NCI-H748 treated with DMSO at 0.1 percent for 48 hours (cell line): ENCODE measurements around the gene WDR45.

Source experiments
- DNase-seq: peaks from one replicate; lab custom pipeline; 2025; lab: John Stamatoyannopoulos, UW

WDR45 gene

DNA sequence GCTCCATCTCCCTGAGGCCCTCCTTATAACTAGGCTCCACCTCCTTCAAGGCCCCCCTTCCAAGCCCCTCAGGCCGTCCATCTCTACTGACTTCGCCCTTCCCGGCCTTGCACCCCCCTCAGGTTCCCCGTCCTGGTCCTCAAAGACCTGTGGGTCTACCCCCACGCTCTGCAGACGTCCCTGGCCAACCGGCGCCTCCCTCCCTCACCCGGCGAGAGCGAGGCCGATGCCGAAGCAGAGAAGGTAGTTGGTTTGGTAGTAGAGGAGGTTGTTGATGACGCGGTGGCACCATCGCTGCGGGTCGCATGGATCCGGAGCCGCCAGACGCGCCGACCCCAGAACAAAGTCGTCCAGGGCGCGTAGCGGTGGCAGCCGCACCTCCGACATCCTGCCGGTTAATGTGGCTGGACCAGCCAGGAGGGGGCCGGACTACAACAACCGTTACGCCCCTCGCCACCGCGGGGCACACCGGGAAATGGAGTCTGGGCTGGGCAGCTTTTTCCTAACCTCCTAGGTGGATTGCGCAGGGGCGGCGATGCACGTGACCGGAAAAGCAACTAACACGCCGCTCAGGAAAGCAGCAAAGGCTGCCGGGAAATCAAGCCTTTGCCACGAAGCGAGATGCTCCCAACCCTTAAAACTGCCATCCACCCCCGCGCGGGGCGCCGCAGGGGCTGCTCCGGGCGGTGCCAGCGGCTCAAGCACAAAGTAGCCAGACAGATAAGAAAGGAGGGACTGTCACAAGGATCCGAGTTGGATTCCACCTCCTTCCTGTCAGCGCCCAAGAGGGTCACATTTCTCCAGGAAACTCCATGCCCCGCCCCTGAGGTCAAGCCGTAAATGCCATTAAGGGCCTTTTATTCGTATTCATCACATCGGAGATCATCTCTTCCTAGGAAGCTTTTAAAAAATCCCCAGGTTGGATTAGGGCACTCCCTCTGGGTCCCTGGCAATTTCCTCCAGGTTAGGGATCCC, 5.8 kb downstream of the WDR45 start, which contains the start of gene PRAF2:
Gene PRAF2, minus strand, starts transcription at position 402 of the 975 bp plus-strand sequence. Its CDS starts 15 bp downstream, at position 387.
- peak; percentile 84 for DNase-seq

DNA sequence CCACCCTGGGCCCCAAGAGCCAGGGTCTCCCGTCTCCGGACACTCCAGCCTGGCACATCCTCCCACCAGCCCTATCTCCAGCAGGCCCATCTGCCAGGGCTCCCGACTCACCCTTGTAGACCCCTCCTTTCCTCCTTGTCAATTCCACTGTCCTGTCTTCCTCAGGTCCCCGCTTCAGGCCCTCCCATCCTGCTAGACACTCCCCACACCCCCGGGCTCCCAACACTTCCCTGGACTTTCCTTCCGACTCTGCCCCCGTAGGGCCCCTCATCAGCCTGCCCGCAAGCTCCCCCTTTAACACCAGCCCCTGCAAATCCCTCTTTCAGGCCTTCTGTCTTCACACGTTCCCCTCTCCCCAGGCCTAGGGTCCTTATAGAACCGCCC, 7.0 kb downstream of the WDR45 start:
- DNase-seq = no peak

DNA sequence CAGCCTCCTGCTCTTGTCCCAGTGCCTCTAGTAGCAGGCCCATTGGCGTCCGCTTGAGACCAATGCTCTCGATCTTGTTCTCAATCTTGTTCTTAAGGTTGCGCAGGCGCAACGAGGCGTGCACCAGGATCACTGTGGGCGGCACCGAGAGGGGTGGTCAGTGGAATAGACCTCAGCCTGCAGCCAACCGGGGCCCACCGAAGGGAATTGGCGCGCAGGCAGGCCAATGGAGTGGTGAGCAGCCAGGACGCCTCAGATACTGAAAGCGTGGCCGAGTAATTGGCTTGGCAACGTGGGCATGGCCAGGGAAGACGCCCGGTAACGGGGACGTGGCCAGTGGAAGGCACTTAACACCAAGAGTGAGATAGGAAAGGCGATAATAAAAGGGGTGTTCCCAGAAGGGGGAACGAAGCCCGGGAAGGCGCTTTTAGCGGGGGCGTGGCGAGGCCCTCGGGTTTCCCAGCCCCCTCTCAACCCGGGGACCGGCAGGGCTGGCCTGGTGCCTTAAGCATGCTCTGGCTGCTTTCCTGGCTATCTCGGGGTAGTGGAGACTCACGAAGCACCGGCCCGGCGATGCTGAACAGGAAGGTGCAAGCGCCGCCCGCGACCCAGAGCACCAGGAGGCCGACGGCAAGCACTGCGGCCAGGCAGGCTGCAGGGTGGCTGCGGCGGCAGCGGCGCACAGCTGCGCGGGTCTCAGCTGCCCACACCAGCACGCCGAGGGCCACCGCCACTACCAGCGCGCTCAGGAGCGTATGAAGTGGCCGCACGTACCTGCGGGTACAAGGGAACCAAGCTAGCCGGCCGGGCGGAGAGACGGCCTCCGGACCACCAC, 7.6 kb downstream of the WDR45 start:
- no peak for DNase-seq

DNA sequence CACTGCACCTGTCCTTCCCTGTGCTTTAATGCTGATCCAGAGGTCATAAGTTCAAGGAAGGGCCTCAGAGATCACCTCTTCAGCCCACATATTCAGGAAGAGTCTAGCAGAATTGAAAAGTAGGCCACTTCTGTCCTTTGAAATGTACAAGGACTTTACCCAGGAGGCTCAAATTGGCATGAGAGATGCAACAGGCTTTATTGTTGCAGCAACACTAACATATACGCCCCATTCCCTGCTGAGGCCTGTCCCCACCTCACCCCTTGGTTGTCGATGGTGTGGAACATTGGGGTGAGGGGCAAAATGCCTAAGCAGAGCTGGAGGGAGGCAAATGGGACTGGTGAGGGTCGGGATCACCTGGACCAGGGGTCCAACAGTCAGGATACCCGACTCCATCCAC, 8.7 kb downstream of the WDR45 start:
- no peak for DNase-seq

DNA sequence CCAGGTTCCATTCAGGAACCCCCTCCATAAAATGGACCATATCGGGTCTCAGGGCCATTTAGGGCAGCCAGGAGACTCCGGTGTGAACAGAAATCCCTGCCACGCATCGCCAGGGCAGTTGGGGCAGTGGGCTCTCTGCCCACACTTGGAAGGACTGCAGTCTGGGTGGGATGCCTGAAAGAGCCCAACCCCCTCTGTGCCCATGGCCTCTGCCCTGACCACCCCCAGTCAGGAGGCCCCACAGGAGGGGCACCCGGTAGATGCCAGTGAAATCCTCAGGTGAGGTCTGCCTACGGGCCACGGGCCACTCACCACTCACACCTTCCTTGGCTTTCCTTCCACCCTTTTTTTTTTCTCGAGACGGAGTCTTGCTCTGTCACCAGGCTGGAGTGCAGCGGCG, 10.6 kb downstream of the WDR45 start:
- DNase-seq = no peak

DNA sequence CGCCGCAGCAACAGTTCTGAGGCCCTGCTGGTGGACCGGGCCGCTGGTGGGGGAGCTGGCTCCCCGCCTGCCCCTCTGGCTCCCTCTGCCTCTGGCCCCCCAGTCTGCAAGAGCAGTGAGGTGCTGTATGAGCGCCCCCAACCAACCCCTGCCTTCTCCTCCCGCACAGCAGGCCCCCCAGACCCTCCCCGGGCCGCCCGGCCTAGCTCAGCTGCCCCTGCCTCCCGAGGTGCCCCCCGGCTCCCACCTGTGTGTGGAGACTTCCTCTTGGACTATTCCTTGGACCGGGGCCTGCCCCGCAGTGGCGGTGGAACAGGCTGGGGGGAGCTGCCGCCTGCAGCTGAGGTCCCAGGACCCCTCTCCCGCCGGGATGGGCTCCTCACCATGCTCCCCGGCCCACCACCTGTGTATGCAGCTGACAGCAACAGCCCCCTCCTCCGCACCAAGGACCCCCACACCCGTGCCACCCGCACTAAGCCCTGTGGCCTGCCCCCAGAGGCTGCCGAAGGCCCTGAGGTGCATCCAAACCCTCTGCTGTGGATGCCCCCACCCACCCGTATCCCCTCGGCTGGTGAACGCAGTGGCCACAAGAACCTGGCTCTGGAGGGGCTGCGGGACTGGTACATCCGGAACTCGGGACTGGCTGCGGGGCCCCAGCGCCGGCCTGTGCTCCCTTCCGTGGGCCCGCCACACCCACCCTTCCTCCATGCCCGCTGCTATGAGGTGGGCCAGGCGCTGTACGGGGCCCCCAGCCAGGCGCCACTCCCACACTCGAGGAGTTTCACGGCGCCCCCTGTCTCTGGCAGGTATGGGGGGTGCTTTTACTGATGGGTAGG, 12.2 kb downstream of the WDR45 start:
- DNase-seq = no peak

DNA sequence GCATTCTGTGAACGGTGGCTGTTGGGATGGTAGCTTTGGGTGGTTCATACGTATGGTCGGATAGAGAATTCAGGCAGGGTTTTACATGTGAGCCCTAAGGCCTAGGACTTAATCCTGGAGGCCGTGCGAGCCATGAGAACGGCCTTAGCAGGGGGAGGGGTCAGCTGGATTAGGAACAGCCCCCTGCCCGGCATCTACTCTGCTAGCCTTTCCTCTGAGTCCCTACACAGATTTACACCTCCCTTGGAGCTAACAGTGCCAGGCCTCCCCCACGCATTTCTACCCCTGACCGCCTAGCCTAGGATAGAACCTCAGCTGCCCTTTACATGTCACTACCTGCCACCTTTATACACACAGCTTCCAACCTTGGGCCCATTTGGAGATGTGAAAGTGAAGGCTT, 13.0 kb downstream of the WDR45 start:
- no peak for DNase-seq

DNA sequence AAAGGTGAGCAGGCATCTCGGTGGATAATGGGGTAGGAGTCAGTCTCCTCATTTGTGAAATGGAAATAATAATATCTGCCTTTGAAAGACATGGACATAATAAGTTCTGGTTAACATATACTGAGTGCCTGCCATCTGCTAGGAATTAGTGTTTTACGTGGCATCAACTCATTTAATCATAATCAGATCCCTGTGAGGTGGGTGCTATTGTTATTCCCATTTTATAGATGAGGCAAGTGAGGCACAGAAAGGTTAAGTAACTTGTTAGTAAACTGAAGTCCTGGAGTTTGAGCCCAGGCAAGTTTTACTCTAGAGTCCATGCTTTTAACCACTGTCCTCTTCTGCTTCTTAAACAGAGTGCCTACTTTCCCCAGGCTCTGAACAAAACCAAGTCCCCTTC, 13.4 kb downstream of the WDR45 start:
- DNase-seq = no peak

DNA sequence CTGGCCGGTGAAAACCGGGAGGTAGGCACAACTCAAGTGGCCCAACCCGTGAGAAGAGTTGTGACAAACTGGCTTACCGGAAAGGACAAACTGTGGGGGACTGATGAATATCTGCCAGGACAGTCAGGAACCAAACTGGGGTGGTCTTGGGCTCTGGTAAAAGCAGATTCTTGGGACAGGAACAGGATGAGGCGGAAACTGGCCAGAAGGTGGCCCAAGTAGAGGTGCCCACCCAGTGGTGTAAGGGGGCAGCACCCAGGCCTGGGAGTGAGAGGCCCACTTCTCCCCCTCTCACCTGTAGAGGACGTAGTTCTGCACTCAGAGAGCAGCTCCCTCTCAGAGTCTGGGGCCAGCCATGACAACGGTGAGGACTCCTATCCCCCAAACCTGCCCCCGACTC, 15.0 kb downstream of the WDR45 start:
- no peak for DNase-seq

DNA sequence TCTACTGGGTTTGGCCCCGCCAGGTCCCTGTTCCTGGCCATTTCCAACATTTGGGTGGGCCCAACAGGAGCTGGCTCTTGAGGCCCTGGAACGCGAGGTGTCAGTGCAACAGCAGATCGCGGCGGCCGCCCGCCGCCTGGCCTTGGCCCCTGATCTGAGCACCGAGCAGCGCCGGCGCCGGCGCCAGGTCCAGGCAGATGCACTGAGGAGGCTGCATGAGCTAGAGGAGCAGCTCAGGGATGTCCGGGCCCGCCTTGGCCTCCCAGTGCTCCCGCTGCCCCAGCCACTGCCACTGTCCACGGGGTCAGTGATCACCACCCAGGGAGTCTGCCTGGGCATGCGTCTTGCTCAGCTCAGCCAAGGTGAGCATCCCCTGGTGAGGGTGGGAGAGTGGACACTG, 15.4 kb downstream of the WDR45 start:
- no peak for DNase-seq

DNA sequence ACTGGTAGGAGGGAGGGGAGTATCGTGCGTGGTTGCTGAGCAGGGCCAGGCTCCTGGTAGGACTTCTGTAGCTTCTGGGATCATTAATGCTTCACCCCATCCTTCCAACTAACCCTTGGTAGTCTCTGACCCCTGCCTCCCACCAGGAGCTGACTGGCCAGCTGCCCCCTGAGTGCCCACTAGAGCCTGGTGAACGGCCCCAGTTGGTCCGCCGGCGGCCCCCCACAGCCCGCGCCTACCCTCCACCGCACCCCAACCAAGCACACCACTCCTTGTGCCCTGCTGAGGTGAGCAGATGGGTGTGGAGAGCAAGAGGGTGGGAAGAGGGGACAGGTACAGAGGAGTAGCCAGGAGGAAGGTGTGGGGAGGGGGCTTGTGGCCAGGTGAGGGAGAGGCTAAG, 16.0 kb downstream of the WDR45 start:
- DNase-seq = no peak

DNA sequence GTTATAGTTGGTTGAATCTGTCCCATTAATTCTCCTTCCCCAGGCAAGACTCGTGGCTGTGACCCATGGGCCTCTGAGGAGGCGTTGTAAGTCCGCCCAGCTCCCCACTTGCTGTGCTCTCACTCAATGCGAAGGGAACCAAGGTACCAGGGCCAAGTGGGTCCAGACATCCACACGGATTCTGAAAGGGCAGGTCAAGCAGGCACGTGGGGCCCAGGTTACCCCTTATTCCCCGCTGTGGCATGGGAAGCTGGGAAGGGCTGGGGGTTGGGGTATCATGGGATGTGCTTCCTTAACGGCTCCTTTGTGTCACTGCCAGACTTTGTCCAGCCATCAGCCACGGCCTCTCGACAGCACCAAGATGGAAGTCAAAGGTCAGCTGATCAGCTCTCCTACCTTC, 17.8 kb downstream of the WDR45 start:
- DNase-seq = no peak

DNA sequence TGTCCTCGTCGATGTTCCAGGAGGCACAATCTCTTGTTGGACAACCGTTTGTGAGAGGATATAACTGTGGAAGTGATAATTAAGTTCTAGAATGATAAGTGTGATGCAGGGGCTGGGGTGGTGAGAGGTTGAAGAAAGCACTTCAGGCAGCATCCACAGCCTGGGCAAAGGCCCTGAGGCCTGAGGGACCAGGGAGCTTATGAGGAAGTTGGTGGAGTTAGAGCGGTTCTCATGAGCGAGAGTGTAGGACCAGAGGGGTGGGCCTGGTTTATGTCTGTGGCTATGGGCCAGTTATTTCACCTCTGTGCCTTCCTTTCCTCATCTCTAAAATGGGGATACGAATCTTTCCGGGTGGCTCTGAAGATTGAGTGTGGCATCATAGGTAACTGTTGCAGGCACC, 18.2 kb downstream of the WDR45 start:
- no peak for DNase-seq

DNA sequence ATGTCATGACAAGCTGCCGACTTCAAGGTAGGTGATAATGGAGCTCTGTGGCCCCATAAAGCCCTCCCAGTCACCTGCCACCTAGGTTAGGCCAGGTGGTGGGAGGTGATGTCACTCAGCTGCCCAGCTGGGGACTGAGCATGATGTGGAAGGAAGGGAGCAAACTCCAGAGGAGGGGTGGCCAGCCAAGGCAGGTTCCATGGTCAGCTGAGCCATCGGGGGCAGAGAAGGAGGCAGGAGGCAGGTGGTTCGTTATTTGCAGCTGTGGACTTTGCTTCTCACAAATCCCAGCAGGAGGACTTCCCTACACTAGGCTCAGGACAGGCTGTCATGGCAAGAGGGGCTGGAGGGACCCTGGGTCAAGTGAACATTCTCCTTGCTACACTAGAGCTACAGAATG, 18.8 kb downstream of the WDR45 start:
- DNase-seq = no peak

DNA sequence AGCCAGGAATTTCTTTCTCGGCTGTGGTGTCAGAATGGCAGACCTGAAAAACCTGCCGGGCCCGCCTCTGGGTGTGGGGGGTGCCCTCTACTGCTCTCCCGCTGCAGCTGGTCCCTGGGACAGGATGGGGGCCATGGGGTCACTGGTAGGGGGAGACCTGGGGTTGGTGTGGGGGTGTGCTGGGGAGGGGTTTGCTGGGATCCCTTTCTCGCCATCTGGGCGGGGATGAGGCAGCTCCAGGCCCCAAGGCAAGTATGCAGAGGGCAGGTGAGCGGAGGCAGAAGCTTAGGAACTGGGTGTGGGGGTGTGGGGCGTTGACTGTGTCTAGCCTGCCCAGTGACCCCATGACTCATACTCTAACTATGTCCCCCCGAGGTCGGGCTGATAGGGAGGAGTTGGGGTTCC, 20.0 kb downstream of the WDR45 start:
- DNase-seq = no peak

DNA sequence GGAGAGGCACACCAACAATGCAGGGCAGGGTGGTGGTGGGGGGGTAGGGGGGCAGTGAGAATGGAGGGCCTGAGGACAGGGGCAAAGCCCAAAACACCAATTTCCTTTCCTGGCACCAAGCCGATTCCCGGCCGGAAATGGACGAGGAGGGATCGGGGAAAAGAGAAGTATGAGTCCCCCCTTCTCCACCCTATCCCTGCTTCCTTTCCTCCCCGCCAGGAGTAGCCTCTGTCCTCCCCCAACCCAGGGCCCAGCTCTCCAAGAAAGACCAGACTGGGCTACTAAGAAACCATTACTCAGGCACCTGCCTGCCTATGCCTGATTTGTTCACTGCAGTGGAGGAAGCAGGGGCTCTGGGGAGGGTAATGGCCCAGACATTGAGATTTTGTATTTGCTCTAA, 20.5 kb downstream of the WDR45 start:
- DNase-seq = no peak

DNA sequence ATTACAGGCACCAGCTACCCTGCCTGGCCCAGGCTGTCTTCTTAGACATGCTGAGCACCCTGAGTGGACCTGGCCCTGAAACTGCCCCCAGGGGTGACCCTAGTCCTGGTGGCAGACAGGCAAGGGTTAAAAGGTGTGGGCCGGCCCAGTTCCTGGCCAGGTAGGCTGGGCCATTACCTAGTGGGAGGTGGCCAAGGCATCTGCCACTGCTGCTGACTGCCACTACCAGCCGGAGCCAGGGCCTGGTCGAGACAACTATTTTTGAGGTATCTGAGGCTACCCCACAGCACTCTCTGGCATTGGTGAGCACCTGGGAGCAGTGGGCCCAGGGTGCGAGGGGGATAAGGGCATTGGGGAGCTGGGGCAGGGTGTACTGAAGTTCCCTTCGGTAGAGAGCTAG, 20.9 kb downstream of the WDR45 start, which contains the start of gene CCDC120:
Gene CCDC120, plus strand, starts transcription at position 206 of the 400 bp plus-strand sequence. CDS start 3,043 bp downstream, outside the sequence.
- DNase-seq = no peak

DNA sequence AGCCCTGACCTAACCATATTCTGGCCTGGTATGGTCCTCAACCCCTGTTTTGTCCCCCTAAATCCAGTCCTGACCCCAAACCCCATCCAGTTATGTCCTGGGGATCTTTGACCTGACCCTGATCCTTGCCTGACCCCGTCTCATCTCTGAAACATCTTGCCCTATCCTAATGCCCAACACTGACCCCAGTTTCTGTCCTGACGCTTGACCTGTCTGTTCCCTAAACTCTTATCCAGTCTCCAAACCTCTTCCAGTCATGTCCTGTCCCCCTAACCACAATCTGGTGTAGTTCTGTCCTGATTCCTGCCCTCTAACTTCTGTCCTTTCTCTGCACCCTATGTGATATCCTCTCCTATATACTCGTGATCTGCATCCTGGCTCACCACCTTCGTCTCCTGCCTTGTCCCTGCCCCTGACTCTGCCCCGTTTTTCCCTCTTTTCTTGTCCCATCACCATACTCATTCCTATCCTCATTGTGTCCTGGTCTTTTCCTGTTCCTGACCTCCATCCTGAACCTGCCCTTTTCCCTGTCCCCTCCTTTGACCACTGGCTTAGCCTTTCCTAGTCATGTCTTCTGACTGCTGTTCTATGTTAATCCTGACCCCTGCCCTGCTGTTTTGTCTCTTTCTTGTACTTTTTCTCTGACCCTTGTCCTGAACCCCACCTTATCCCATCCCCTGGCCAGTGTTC, 25.5 kb downstream of the WDR45 start:
- no peak for DNase-seq

DNA sequence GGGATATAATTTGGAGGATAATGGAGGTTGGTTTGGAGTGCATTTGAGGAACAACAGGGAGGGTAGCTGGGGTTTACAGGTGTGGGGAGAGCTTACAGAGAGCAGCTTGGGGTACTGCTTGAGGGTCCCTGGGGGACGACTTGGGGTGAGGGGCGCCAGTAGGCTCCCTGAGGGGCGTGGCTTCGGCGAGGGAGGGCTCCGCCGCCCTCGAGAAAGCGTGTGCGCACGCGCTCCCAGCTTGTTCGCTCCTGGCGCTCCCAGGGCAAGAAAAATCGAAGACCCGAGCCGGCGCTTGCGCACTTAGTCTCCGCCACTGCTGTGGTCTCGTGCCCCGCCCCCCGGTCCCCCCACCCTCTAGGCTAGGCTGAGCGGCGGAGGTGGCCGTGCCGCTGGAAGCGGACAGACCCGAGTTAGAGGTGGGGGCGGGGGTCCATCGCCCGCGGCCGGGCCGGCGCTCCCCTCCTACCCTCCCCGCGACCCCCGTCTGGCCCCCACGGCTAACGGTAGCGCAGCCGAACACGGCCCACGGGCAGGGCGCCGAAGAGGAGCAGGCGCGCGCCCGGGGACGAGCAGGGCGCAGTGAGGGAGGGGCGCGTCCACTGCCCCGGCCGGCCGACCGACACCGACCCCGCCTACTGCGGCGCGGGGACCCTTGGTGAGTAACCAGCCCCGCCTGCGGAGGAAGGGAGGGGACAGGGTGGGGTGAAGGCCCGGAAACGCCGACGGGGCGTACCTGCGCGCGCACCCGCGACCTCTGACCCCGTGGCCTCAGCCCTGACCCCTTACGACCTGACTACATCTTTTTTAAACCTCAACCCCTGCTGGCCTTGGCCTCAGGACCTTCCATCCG, 26.2 kb downstream of the WDR45 start:
- peak; percentile 54 for DNase-seq

DNA sequence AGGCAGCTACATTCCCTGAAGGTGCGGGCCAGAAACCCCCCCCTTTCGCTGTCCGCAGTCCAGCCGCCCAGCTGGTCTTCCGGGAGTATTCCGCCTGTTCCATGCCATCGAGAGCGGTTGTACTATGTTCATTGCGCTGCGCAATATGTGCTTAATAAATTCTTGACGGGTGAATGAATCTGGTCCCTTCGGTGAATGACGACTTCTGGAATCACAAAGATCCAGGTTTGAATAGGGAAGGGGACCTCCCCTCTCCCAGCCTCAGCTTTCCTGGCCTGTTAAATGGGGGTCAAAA, 35.8 kb downstream of the WDR45 start:
- DNase-seq = no peak
